ENCODE measurements around the gene HCN2.
A peak's percentile ranks its signal among the peaks of the same experiment; 100 is the strongest.

HCN2 gene

GRCh38 chr19:658916-659839 is 69.5 kb downstream of the HCN2 start:
- DNase-seq, result no peak

GRCh38 chr19:660793-661426 is 71.2 kb downstream of the HCN2 start:
- DNase-seq, result no peak

- no peak for DNase-seq
Observed at GRCh38 chr19:661427-662196, 71.9 kb downstream of the HCN2 start.

- no peak for DNase-seq
Observed at GRCh38 chr19:662207-662961, 72.7 kb downstream of the HCN2 start.

GRCh38 chr19:662962-663681 is 73.4 kb downstream of the HCN2 start, which contains the start of gene RNF126:
Gene RNF126 (minus strand): TSS chr19:663214. CDS start chr19:663121, 93 bp downstream.
- DNase-seq, result peak; percentile 93

GRCh38 chr19:663682-664117 is 74.0 kb downstream of the HCN2 start:
- DNase-seq, result no peak

GRCh38 chr19:664913-665443 is 75.3 kb downstream of the HCN2 start:
- peak; percentile 77 for DNase-seq
